HTR-8/SVneo (cell line): Measurements from ENCODE around the gene IGSF9.
A peak's percentile ranks its signal among the peaks of the same experiment; 100 is the strongest.
"Not testable (repeated sequence)": the region's sequence is repeated elsewhere in the genome, so short reads cannot be mapped to it uniquely, and the experiment has no call there.

Experiments used
- DNase-seq: peaks from one replicate; pipeline ENCODE4 v3.0.0; 2011; ENCODE audit warnings: low spot score, mixed read lengths; ENCODE audit not compliant: insufficient read length
- FAIRE-seq: peaks from 2 replicates; lab custom pipeline; 2011; peaks lifted over from hg19 to GRCh38; lab: Jason Lieb, UNC

Gene IGSF9

GRCh38 chr1:159904036-159904435, 41.4 kb downstream of the IGSF9 start:
- FAIRE-seq, DNase-seq: not testable (repeated sequence)

DNA sequence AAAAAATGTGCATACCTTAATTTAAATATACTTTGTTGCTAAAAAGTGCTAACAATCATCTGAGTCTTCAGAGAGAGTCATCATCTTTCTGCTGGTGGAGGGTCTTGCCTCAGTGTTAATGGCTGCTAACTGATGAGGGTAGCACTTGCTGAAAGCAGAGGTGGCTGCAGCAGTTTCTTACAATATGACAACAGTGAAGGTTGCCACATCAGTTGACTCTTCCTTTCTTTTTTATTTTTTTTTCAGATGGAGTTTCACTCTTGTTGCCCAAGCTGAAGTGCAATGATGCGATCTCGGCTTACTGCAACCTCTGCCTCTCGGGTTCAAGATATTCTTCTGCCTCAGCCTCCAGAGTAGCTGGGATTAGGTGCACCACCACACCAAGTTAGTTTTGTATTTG, 42.9 kb downstream of the IGSF9 start:
- DNase-seq (no peak), FAIRE-seq (no peak)

GRCh38 chr1:159900755-159901360, 44.6 kb downstream of the IGSF9 start:
- FAIRE-seq: no peak
- no peak for DNase-seq

DNA sequence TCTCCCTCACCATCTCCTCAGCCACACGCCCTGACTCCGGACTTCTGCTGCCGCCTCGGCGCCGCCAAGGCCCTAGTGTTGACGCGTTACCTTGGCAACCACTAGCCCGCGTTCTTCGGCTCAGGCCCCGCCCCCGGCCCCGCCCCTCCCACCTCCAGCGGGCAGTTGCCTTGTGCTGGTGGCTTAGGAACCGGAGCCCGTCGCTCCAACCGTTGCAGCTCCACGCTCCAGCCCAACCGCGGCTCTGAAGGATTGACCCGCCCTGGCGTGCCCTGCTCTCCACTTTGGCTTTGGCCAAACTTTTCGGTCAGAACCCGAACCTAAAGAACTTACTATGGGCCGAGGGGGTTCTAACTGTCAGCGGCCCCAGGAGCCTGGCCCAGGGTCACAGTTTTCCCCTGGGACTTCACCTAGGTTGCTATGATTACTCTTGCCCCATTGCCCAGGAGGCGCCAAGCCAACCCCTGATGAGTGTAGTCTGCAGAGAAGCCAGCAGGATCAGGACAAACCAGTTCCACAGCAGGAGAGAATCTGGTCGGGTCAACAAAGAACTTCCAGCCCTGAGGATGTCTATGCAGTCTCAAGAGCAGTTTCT, 45.2 kb downstream of the IGSF9 start, which contains the start of gene CFAP45:
CFAP45 (minus strand) TSS at position 80 of the 595 bp plus-strand sequence; CDS start at position 13, 67 bp downstream.
- DNase-seq (no peak), FAIRE-seq (no peak)

GRCh38 chr1:159899634-159900033, 45.8 kb downstream of the IGSF9 start:
- DNase-seq, FAIRE-seq: not testable (repeated sequence)

GRCh38 chr1:159898527-159898926, 46.9 kb downstream of the IGSF9 start:
- no peak for FAIRE-seq
- no peak for DNase-seq

DNA sequence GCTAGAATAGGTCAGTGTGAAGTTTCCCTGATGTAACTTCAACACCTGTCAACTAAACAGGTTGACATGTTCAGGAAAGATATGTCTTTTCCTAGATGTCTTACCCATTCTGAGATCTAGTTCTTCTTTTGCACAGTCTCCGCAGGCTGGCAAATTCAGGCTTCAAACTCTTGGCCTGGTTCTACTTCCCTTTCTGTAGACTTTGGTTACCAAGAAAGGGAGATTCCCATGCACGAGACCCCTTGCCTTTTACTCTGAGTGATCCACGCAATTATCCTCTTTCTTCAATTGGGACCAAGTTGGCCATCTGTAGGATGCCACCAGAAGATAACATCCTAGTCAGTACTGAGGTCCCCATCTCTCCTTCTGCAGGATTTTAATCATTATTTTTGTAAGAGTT, 47.5 kb downstream of the IGSF9 start:
- no peak for FAIRE-seq

DNA sequence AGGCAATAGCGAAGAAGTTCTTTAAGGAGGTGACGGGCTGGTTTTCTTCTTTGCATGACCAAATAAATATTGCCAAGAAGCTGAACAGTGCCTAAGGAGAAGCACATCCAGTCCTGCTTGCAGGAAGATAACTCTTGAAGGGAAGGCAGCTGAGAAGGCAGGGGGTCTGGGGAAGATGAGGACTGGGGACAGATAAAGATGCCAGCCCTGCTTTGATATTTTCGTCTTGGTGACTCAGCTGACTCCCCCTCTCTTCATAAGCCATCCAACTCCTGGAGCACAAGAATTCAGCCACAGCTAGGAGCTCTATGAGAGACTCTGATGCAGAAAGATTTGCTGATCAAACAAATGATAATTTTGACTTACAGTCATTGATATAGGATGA, 48.9 kb downstream of the IGSF9 start:
- DNase-seq (no peak), FAIRE-seq (no peak)

More for the DNA sequence above, 47.5 kb downstream of the IGSF9 start:
- no peak for DNase-seq

GRCh38 chr1:159895836-159896545, 49.4 kb downstream of the IGSF9 start:
- FAIRE-seq: no peak
- no peak for DNase-seq

- DNase-seq (no peak), FAIRE-seq (no peak)
Measured at GRCh38 chr1:159895286-159895685, 50.1 kb downstream of the IGSF9 start.

GRCh38 chr1:159892944-159893343, 52.5 kb downstream of the IGSF9 start:
- no peak for FAIRE-seq
- no peak for DNase-seq

DNA sequence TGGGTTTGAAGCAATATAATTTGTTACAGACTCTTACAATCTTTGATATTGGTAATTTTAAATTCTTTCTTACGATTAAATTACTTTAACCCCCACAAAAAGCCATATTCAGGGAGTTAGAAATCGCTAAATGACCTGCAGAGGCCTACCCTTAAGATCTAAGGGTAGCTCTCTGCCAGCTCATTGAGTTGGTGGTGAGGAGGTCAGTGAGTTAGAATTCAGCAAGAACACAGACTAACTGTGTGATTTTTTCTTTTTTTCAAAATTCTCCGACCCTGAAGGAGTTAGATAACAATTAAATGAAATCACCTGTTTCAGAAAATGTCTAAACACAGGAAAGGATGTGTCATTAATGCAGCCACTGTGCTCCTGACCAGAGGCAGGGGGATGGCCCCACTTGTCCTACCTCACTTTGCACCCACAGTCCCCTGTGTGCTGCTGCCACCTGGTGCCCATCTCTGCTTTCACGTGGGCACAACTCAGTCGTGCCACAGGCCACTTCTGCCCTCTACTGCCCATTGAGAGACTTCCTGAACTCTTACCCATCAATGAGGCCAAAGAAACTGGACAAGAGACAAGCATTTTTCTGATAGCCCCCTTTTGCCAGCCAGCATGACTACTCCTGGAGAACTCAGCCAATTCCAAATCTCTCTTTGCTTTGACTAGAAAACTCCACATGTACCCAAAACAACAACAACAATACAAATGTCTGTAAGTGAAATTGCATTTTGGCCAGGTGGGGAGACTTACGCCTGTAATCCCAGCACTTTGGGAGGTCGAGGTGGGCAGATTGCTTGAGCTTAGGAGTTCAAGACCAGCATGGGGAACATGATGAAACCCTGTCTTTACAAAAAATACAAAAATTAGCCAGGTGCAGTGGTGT, 53.9 kb downstream of the IGSF9 start:
- FAIRE-seq (peak; percentile 48), DNase-seq (peak; percentile 68)

DNA sequence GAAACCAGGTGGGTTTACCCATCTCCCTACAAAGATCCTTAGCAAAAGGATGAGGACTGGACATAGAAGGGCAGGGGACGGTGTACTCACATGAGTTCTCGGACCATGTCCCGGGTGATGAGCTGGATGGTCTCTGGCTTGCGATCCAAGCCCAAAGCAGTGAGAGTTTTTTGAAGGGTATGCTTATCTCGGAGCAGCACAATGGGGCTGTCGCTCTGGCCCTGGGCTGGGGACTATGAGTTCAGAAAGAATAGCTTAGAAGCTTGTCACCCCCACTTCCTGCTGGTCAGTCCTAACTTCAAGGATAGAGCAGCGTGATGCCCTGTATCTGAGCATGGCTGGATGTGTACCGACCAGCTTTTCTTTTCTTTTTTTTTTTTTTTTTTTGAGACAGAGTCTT, 55.0 kb downstream of the IGSF9 start:
- DNase-seq (no peak), FAIRE-seq (no peak)

DNA sequence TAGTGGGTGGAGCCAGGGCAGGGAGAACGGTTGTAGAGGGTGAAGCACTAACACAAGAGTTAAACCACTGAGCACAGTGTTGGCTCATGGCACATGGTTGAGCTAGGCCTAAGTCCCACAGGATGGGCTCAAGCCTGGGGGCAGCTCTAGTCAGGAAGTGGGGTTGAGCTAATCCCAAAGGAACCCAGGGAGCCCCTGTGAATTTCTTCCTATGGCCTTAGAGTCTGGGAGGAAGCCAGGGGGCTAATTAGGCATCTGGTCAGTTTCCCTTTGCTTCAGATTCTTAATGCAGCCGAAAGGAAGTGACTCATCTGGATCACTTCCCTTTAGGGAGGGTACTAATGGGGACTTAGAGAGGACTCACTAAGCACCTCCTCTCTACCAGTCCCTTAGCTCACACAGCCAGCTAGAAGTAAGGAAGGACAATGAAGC, 55.6 kb downstream of the IGSF9 start:
- DNase-seq (peak; percentile 69), FAIRE-seq (no peak)

GRCh38 chr1:159889202-159889601, 56.2 kb downstream of the IGSF9 start:
- FAIRE-seq (no peak), DNase-seq (no peak)

GRCh38 chr1:159884296-159884695, 61.1 kb downstream of the IGSF9 start:
- FAIRE-seq (no peak), DNase-seq (no peak)

DNA sequence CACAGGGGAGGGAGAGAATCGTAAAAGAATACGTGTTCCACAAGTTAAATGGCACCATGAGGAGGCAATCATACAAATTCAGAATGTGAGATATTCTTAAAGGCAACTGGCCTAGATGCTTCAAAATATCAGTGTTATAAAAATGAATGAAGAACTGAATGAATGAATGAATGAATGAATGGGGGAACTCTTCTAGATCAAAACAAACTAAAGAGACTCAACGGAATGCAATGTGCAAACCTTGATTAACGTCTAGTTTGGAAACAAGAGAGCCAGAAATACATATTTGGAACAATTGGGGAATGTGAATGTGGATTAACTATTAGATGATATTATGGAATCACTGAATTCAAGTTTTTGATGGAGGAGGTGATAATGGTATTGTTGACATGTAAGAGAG, 62.3 kb downstream of the IGSF9 start:
- FAIRE-seq (no peak), DNase-seq (no peak)

GRCh38 chr1:159882527-159882862, 62.9 kb downstream of the IGSF9 start:
- FAIRE-seq: no peak
- DNase-seq: no peak

GRCh38 chr1:159881622-159882526, 63.5 kb downstream of the IGSF9 start:
- FAIRE-seq (peak; percentile 38), DNase-seq (peak; percentile 69)

DNA sequence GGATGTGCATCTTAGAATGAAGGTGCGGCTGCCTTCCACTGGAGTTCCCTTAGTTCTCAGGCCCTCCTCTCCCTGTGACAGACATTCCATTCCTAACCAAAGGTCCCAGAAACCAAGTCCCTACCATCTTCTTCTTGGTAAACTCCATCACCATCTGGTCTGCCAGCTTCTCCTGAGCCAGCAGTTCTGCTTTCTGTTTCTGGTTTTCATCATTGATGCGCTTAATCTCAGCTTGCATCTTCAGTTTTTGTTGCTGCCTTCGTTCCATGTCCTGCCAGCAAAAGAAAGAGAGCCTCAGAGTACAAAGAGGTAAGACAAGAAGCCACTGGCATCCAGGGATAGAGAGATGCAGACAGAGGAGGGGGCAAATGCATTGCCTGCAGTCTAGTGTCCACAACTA, 65.0 kb downstream of the IGSF9 start:
- FAIRE-seq (no peak), DNase-seq (no peak)
